GM12875 (cell line): Measurements from ENCODE around the gene SPINT2.

Source experiments
- H3K4me3 ChIP-seq: one replicate; pipeline ENCODE4 v1.5.1; 2011; ENCODE audit warnings: low read depth, low read length, control low read depth
- TF ChIP-seq, protein P1 (sequence below): IDR thresholded peaks from 2 replicates; pipeline ENCODE4 v1.5.1; 2011; ENCODE audit warnings: low read depth, mild to moderate bottlenecking, control low read depth, inconsistent platforms, low read length, moderate library complexity, borderline replicate concordance; ENCODE audit not compliant: insufficient read depth

The SPINT2 gene

DNA sequence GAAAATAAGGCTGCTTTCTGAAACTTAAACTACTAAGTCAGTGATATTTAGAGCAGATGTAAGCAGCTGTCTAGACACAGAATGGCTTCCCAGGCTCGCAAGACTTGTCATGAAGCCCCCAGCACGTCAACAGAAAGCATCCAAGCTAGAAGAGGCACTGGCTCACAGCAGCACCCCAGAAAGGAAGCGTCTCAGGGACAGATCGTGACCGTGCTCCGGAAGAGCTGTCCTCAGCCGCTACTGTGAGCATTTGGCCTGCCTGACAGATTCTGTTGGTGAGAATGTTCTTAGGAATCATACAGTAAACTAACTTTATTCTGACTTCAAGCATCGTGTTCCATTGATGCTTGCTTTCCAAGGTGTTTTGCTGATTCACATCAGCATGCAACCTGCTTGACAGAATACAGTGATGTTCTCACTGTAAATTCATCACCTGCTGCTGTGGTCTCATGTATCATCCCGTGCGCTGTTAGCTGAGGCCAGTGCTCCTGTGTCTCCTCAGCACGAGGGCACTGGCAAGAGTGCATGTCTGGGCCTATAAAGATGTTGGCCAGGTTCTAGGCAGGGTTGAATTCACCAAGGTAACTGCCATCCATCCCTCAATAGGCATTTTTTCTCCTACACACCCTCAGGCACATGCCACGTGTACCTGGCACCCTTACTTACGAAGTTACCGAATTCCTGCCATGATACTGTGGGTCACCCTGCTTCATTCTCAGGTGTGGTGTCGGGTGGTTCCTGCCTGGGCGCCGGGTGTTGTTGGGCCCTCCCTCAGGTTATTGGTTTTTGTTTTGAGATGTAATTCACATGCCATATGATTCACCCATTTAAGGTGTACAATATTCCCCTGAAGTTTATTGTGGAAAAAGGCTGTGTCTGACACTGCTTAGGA lies 15.9 kb downstream of the SPINT2 start:
- no peak overlapping the region for H3K4me3 ChIP-seq
- TF ChIP-seq, protein P1, sequence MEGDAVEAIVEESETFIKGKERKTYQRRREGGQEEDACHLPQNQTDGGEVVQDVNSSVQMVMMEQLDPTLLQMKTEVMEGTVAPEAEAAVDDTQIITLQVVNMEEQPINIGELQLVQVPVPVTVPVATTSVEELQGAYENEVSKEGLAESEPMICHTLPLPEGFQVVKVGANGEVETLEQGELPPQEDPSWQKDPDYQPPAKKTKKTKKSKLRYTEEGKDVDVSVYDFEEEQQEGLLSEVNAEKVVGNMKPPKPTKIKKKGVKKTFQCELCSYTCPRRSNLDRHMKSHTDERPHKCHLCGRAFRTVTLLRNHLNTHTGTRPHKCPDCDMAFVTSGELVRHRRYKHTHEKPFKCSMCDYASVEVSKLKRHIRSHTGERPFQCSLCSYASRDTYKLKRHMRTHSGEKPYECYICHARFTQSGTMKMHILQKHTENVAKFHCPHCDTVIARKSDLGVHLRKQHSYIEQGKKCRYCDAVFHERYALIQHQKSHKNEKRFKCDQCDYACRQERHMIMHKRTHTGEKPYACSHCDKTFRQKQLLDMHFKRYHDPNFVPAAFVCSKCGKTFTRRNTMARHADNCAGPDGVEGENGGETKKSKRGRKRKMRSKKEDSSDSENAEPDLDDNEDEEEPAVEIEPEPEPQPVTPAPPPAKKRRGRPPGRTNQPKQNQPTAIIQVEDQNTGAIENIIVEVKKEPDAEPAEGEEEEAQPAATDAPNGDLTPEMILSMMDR: no peak

DNA sequence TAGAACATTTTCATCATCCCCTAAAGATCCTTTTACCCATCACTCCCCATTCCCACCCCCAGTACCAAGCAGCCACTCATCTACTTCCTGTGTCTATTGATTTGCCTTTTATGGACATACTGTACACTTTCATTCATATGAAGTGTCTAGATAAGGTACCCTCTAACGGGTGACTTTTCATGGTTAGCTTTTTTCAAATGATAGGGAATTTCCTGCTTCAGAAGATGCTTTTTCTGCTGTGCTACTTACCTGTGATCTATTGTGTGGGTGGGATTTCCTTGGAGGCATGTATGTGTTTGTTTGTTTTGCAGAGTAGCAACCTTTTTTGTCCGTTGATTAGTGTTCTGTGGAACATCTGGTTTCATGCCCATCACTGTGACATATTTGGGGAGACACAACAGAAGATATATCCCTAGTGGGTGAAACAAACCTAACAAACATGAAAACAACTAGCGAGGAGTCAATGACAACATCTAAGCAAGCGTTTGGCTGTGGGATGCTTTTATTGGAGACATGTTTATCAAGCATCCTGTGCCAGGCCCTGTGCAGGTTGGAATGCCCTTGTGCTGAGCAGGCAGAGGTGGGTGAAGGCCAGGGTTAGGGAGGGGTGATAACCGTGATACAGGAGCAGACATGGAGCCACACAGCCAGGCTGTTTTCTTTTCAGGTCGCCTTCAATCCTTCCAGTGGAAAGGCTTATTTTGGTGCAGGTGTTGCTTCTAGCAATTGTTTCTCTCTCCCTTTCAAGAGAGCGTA lies 17.6 kb downstream of the SPINT2 start:
- TF ChIP-seq, protein P1: no peak
- no peak overlapping the region for H3K4me3 ChIP-seq

DNA sequence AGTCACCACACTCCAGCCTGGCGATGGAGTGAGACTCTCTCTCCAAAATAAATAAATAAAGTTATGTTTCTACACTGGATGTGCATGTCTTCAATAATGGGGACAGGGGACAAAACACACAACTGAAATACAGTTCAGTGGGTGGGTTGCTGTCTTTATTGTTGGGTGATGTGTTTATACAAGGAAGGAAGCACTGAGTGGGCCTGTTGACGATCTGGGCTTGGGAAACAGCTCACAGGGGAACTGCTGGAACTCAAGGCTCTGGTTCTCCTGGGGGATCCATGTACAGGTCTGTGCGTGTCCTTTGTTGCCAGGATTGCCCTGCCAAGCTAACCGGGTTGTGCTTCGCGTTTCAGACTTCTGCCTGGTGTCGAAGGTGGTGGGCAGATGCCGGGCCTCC lies 18.9 kb downstream of the SPINT2 start:
- H3K4me3 ChIP-seq: no peak overlapping the region
- TF ChIP-seq, protein P1: no peak

DNA sequence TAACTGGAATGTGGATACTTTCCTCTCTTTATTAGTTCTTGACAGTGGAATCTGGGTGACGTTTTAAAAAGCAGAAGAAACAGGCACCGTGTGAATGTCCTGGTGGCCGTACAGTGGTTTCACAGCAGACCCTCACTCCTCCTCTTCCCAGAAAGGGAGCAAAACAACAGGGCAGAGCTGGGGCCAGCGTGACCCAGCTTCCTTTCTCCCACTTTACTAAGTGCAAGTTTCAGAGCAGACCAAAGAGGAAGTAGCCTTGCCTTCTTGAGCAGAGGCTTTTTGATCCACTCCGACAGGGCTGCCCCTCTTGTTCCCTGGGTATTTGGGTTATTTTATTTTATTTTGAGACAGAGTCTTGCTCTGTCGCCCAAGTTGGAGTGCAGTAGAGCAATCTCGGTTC lies 20.0 kb downstream of the SPINT2 start:
- H3K4me3 ChIP-seq: no peak overlapping the region
- TF ChIP-seq, protein P1: no peak

DNA sequence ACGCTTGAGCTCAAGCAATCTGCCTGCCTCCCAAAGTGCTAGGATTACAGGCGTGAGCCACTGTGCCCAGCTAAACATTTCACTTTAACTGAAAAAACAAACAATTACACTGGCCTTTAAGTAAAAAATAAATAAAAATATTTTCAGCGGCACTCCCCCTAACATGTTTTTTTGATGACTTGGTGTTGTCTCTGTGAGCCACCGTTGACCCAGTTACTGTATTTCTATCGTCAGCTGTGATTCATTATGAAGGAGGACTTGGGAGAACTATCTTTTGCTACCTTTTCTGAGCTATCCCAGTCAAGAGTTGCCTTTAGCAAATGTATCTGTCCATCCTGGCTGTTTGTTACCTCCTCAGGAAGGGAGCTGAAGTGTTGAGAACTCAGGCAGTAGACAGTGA lies 21.2 kb downstream of the SPINT2 start:
- TF ChIP-seq, protein P1: no peak
- no peak overlapping the region for H3K4me3 ChIP-seq

DNA sequence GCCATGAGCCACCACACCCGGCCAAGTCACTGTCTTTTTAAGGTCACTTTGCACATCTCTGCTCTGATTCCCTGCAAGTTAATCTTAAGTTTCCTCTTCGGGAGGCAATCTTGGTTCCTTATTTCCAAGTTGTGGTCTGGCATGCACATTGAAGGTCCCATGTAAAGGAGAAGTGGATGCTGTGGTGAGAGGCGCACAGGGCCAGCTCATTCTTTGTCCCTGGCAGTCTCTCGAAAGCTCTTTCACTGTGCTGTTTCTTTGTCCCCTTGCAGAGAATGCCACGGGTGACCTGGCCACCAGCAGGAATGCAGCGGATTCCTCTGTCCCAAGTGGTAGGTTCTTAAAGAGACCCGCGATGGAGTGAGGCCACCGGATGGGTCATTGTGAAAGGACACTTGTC lies 23.2 kb downstream of the SPINT2 start:
- TF ChIP-seq, protein P1: no peak

More for the DNA sequence above, 23.2 kb downstream of the SPINT2 start:
- no peak overlapping the region for H3K4me3 ChIP-seq
